ENCODE data around the gene PUS1.
A peak's percentile ranks its signal among the peaks of the same experiment; 100 is the strongest.

PUS1 gene

DNA sequence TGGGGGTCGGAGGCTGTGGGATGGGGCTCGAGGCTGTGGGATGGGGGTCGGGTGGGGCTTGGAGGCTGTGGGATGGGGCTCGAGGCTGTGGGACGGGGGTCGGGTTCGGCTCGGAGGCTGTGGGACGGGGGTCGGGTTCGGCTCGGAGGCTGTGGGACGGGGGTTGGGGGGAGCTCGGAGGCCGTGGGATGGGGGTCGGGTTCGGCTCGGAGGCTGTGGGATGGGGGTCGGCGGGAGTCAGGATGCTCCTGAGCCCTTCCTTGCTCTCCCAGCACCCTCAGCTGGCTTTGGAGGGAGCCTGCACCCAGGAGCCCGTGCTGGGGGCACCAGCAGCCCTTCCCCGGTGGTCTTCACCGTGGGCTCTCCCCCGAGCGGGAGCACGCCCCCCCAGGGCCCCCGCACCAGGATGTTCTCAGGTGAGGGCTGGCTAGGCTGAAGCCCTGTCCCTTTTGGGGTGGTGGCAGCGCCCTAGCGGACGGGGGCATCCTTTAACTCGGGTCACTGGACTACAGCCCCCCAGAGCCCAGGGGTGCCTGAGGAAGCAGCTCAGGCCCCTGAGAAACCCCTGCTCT lies 11.9 kb upstream of the PUS1 start:
- no peak for DNase-seq

DNA sequence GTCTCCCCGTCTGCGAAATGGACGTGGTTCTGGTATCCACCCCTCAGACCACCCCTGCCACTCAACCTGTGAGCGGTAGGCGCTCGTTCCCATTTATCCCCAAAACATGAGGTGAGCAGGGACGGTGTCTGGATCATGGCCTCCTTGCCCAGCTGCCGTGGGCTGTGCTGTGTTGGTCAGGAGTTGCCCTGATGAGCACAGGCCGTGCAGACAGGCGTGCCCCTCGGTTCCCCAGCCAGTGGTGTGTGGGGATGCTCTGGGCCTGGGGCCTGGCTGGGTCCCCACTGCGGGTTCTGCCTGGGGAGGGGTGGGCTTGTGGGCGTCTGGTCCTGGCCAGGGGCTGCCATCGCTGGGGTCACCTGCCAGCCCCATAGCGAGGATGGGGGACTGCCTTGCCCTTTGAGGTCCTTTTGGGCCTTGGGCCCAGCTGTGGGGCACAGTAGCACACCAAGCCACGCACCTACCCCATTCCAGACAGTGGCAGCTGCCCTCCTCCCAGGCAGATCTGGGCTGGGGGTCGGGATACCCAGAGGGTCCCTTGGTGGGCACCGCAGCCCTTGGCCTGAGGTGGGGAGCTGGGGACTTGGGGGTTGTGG lies 11.3 kb upstream of the PUS1 start:
- no peak for DNase-seq

DNA sequence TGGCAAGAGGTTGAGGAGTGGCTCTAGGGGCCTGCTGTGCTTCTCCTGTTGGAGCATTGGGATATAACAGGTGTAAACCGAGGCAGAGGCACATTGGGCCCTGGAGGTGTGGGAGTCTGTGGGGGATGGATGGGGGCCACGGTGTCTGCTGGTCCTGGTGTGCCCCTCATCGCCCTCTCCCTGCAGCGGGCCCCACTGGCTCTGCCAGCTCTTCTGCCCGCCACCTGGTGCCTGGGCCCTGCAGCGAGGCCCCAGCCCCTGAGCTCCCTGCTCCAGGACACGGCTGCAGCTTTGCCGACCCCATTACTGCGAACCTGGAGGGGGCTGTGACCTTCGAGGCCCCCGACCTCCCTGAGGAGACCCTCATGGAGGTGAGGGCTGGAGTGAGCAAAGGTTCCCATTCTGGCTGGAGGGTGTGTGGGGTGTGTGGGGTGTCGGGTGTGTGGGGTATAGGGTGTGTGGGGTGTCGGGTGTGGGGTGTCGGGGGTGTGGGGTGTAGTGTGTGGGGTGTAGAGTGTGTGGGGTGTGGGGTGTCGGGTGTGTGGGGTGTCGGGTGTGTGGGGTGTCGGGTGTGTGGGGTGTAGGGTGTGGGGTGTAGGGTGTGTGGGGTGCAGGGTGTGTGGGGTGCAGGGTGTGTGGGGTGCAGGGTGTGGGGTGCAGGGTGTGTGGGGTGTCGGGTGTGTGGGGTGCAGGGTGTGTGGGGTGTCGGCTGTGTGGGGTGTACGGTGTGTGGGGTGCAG lies 10.6 kb upstream of the PUS1 start:
- no peak for DNase-seq

DNA sequence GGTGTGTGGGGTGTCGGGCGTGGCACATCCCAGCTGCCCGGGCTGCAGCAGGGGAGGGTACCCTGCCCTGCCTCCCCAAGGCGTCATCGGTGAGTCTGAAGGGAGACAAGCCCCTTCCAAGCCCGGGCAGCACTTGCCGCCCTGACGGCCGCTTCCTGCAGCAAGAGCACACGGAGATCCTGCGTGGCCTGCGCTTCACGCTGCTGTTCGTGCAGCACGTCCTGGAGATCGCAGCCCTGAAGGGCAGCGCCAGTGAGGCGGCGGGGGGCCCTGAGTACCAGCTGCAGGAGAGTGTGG lies 10.1 kb upstream of the PUS1 start:
- DNase-seq: no peak

DNA sequence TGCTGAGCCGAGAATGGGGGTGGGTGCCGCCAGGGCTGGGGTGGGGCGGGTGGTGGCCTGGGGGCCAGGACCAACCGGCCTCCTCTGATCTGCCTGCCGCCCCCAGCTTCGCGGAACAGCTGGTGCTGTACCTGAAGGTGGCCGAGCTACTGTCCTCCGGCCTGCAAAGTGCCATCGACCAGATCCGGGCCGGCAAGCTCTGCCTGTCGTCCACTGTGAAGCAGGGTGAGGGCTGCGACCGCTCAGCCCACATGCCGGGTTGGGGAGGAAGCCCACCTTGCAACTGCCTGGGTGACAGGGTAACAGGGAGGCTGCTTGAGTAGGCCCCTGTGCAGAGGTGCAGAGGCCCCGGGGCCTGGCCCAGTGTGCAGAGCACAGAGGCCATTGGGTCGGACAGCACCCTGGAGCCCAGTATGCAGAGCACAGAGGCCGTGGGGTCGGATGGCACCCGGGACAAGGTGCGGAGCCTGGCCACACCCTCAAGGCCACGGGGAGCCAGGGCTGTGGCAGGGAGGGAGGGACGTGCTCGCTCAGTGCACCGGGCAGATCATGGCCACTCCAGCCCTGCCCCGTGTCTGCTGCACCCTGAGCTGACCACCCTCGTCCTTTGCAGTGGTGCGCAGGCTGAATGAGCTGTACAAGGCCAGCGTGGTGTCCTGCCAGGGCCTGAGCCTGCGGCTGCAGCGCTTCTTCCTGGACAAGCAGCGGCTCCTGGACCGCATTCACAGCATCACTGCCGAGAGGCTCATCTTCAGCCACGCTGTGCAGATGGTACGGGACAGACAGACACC lies 9.5 kb upstream of the PUS1 start:
- DNase-seq: no peak

DNA sequence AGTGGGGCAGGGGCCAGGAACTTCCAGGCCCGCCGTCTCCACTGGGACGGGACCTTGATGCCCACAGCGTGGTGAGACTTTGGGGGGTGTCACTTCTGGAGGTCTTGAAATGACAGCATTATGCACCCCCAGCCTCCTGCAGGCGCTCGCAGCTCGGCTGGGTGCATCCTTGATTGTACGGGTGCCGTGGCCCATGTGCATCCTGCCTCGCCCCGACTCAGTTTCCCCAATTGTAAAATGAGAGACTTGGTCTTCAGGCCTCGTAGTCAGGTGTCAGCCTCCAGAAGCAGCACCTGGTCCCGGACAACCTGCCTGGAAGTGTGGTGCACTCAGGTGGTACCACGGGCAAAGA lies 8.9 kb upstream of the PUS1 start:
- no peak for DNase-seq

DNA sequence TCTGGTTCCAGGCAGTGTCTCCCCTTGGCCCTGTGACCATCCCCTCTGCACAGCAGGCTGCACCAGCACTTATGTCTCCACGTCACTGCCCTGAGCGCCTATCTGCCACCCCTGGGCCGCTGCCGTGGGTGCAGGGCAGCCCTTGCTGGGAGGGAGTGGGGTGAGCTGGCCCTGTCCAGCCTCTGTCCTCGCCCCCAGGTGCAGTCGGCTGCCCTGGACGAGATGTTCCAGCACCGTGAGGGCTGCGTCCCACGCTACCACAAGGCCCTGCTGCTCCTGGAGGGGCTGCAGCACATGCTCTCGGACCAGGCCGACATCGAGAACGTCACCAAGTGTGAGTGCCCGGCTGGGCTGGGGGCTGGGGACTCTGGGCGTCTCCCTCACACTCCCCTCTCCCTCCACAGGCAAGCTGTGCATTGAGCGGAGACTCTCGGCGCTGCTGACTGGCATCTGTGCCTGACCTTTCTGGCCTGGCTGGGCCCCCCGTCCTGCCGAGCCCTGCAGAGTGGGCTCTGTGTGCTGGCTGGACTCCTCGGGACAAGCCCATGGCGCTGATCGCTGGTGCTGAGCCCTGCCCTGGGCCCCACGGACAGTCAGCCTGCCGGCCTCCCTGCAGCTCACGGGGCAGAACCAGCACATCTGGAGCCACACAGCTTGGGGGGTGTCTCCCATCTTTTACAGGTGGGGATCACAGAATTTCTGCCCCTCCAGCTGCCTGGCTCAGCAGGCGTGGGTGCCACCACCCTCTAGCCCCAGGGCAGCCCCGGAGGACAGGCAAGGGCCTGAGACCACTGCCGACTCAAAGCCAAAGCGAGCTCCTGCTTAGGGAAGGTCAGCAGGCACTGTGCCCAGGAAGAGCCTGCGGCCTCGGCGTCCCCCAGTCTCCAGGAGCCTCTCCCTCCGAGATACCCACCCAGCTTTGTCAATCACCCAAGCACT lies 7.9 kb upstream of the PUS1 start:
- no peak for DNase-seq

DNA sequence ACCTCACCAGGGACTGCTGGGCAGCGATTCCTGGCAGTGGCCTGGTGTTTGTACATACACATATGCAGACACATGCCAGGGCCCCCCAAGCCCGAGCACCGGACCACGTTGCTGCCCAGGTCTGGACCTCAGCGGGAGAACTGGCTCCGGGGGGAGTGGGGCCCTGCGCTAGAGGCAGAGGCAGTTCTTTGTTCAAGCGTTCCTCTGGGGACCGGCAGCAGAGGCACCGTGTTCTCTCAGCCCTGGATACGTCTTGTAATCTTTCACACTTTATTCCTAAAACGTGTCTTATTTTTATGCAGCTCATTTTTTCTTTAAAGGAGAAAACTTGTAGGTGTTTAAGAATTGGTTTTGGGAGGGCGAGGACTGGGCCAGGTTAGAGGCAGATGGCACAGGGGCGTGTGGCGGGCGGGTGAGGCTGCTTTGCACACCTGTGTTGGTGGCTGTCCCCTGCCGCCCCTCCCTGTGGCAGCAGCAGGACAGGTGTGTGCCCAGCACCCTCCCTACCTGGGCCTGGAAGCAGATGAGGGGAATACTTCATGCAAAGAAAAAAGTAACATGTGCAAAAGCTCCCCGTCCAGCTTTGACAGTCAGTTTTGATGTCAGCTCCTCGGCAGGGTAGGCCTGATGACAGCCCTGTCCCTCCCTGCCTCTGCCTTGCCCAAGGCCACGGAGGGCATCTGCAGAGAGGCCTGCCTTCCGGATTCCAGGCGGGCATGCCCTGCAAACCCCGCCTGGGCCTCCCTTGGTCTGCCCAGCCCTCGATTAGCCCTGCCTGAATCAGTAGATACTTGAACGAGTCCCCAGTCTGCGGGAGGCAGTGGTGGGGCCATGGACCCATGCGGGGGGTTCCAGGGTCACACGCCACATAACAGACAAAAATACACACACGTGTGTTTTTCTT lies 7.0 kb upstream of the PUS1 start:
- no peak for DNase-seq

DNA sequence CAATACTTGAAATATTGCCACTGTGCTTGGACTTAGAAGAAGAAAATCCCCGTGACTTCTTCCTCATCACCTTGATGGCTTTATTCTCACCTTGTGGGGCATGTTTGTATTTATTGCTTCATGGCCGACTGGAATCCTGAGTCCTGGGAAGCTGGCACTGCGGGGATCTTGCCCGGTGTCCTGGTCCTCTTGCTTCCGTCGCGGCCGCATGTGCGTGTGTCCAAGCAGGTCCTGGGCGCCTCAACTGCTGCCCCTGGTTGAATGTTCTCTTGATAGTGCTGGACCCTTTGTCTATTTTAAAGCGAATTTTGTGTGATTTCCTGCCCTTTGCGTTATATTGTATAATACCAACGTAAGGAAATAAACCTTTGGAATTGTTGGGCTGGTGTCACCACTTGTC lies 6.3 kb upstream of the PUS1 start:
- no peak for DNase-seq

DNA sequence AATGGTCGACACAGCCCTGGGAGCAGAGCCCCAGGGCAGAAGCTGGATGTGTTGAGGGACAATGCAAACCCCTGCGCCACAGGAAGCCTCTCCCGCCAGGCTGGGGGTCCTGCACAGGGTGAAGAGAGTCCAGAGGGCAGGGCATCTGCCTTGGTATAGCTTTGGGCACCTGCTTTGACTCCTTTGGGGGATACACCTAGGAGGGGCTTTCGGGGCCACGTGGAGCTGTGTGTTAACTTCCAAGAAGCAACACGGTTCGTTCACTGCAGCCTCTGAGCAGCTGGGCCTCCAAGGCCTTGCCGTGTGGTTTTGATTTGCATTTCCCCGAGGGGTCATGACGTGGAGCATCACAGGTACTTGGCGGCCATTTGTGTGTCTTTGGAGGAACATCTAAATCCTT lies 5.8 kb upstream of the PUS1 start:
- no peak for DNase-seq

DNA sequence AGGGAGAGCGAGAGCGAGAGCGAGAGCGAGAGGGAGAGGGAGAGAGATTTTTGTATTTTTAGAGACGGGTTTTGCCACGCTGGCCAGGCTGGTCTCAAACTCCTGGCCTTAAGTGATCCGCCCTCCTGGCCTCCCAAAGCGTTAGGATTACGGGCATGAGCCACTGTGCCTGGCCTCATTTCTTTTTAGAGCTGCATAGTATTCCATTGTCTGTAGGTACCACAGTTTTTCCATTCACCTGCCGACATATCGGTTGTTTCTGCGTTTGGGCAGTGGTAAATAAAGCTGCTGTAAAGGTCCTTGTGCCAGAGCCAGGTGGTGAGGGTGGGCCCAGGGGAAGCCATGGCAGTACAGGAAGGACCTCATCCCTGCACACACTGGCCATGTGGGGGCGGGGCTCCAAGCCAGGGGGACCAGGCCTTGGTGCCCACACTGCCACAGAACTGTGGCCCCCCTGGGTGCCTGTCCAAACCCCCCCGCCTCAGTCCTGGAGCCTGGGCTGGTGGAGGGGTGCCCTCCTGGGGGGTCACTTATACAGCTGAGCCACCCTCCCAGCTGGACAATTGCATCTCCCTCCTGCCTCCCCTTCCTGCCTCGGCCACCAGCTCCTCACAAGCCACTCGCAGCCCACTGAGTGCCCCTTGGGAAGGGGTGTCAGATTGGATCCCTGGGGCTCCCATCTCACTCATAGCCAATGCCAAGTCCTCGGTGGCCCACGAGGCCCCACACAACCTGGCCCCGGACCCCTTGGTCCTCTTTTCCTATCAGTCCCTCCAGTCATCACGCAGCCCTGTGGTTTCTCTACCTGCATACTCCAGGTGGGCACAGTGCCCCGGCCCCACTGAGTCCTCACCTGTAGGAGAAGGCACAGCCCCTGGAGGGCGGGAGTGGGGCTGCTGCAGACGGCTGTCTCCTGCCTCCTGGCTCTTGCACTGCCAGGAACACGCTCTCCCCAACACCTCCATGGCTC lies 1.7 kb upstream of the PUS1 start:
- DNase-seq: no peak

DNA sequence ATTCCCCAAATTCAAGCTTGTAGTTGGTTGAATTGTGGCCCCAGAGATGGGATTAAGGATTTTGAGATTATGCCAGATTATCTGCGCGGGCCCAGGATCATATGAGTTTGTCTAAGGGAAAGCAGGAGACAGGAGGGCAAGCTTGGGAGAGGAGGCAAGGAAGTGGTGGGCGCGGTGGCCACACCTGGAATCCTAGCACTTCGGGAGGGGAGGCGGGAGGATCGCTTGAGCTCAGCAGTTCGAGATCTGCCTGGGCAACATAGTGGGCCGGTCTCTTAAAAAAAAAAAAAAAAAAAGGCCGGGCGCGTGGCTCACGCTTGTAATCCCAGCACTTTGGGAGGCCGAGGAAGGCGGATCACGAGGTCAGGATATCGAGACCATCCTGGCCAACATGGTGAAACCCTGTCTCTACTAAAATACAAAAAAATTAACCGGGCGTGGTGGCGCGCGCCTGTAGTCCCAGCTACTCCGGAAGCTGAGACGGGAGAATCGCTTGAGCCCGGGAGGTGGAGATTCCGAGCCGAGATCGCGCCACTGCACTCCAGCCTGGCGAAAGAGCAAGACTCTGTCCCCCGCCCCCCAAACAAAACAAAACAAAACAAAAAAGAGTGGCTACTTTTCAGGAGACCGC lies 881 bp upstream of the PUS1 start:
- DNase-seq: peak; percentile 71

DNA sequence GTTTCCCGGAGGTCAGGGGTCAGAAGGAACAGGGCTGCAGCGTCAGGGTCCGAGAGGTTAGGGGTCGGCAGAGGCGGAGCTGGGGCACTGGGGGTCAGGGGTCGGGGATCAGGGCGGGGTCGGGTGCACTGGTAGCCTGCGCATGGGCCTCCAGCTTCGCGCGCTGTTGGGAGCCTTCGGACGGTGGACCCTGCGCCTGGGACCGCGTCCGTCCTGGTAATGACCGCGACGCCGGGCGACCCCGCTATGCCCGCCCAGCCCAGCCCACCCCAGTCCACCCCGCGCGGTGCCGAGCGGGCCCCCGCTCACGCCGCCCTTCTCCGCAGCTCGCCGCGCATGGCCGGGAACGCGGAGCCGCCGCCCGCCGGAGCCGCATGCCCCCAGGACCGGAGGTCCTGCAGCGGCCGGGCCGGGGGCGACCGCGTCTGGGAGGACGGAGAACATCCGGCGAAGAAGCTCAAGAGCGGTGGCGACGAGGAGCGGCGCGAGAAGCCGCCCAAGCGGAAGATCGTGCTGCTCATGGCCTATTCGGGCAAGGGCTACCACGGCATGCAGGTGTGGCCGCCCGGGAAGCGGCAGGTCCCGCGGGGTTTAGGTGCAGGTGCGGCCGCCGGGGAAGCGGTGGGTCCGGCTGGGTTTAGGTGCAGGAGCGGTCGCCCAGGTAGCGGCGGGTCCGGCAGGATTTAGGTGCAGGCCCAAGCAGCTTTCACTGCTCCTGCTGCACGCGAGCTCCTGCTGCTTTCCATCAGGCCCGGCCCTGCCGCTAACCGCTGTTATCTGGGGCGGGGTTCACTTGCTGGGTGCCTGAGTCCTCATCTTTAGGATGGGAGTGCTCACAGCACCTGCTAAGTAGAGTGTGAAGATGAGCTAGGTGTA lies 743 bp downstream of the PUS1 start:
- peak; percentile 43 for DNase-seq

DNA sequence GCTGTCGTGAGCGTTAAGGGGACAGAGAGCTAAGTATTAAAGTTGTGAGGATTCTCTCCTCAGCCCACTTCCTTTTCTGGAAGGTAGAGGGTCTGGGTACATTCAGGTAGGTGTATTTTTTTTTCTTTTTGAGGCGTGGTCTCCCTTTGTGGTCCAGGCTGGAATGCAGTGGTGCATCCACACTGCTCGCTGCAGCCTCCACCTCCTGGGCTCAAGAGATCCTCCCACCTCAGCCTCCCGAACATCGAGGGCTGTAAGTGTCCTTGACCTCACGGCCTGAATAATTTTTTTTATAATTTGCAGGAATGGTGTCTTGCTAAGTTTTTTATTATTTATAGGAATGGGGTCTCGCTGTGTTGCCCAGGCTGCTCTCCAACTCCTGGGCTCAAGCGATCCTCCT lies 1.4 kb downstream of the PUS1 start:
- no peak for DNase-seq

DNA sequence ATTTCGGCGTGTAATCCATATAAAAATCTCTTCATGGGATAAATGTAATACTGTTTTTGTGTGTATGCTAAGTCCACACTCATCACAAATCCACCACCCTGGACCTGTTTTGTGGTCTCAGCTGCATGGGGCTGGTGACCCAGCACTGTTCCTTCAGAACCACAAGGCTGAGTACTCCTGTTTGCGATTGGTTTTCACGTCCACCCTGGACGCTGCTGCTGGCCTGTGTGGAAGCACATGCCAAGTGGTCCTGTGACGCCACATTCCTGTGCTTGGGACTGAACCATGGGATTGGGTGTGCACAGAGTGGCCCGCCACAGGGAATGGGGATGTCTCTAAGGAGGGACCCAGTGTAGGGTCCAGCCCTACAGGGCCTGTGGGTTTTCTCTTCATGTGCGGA lies 4.3 kb downstream of the PUS1 start:
- no peak for DNase-seq

DNA sequence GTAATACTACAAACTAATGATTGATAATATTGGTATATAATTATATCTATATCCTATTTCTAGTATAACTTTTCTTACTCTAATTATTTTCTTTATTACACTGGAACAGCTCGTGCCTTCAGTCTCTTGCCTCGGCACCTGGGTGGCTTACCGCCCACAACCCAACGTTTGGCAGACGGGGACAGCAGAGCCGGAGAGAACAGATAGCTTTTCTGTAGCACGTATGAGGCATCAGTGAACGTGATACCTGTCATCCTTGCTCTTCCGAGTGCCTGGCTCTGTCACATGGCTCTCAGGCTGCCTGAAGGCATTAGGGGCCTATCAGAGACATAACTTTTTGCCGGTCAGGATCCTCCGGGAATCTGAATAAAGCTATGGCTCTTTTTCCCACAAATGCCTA lies 5.5 kb downstream of the PUS1 start:
- DNase-seq: no peak

DNA sequence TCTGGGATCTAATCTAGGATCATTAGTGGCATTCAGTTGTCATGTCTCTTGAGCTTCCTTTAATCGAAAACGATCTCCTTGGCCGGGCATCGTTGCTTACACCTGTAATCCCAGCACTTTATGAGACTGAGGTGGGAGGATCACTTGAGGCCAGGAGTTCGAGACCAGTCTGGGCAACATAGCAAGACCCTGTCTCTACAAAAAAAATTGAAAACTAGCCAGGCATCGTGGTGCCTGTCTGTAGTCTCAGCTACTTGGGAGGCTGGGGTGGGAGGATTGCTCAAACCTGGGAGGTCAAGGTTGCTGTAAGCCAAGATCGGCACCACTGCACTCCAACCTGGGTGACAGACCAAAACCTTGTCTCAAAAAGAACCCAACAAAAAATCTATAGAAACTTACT lies 9.0 kb downstream of the PUS1 start:
- DNase-seq: no peak

DNA sequence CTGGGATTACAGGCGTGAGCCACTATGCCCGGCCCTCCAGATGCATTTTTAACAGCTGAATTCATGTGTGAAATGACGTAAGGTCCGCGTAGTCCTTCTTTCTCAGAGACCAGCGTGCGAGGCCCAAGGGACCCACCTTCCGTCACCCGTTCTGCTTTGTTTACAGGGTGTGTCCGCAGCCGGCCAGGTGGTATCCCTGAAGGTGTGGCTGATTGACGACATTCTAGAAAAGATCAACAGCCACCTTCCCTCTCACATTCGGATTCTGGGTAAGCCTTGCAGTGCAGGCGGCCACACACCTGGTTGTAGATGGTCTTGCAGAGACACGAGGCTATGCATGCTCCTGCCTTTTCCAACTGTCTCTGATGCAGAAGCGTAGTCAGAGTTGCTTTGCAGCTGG lies 9.9 kb downstream of the PUS1 start:
- DNase-seq: no peak

DNA sequence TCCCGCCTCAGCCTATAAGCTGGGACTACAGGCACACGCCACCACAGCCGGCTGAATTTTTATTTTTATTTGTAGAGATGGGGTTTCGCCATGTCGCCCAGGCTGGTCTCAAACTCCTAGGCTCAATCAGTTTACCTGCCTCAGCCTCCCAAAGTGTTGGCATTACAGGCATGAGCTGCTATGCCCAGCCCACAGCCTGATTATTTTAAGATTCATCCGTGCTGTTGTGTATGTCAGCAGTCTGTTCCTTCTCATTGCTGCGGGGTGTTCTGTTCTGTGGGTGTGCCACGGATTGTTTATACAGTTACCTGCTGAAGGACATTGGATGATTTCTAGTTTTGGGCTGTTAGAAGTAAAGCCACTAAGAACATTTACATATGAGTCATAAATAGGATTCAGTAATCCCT lies 11.1 kb downstream of the PUS1 start:
- no peak for DNase-seq

All from OCI-M1 (cell line).